Brain microvascular endothelial cell (primary cell): ENCODE results near the gene OR10G4.

ENCODE experiments used
- DNase-seq: peaks from one replicate; pipeline ENCODE4 v3.0.0-alpha.2; 2020
- H3K27ac ChIP-seq: fragments of 250-450 bp; sonication (Bioruptor Pico); 2 replicates; pipeline ENCODE4 v1.5.1; 2020; ENCODE audit warnings: mild to moderate bottlenecking, moderate library complexity
- H3K27me3 ChIP-seq: fragments of 250-450 bp; sonication (Bioruptor Pico); replicated peaks from 2 replicates; pipeline ENCODE4 v1.5.1; 2020; ENCODE audit warnings: mild to moderate bottlenecking
- H3K36me3 ChIP-seq: fragments of 250-450 bp; sonication (Bioruptor Pico); replicated peaks from 2 replicates; pipeline ENCODE4 v1.5.1; 2020; ENCODE audit warnings: mild to moderate bottlenecking
- H3K4me3 ChIP-seq: 2 replicates; pipeline ENCODE4 v1.5.1; 2011; ENCODE audit warnings: low read depth, mild to moderate bottlenecking, control low read depth, low read length, moderate library complexity
- in situ Hi-C: cut with HindIII; loops from 2 replicates; pipeline ENCODE4 v1.10.0; 2017; ENCODE audit warnings: low sequenced_read_pairs, low pct_ligation_motif_present
- TF ChIP-seq, protein P1 (sequence below): IDR thresholded peaks from 2 replicates; pipeline ENCODE4 v1.5.1; 2011; ENCODE audit warnings: low read depth, mild to moderate bottlenecking, moderate library complexity, low read length, control low read depth, inconsistent platforms; ENCODE audit errors: missing control alignments

The OR10G4 gene

DNA sequence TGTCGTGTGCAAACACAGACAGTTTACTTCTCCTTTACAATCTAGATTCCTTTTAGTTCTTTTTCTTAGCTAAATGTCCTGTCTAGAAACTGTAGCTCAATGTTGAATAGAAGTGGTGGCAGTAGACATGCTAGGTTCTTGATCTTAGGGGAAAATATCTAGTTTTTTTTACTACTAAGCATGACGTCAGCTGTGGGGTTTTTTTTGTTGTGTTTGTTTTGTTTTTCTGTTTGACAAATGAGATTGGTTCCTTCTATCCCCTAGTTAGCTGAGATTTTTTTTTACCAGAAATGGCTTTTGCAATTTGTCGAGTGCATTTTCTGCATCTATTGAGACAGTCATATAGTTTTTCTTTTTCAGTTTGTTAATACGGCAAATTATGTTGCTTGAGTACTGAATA lies 30.6 kb downstream of the OR10G4 start:
- no peak for DNase-seq
- TF ChIP-seq, protein P1, sequence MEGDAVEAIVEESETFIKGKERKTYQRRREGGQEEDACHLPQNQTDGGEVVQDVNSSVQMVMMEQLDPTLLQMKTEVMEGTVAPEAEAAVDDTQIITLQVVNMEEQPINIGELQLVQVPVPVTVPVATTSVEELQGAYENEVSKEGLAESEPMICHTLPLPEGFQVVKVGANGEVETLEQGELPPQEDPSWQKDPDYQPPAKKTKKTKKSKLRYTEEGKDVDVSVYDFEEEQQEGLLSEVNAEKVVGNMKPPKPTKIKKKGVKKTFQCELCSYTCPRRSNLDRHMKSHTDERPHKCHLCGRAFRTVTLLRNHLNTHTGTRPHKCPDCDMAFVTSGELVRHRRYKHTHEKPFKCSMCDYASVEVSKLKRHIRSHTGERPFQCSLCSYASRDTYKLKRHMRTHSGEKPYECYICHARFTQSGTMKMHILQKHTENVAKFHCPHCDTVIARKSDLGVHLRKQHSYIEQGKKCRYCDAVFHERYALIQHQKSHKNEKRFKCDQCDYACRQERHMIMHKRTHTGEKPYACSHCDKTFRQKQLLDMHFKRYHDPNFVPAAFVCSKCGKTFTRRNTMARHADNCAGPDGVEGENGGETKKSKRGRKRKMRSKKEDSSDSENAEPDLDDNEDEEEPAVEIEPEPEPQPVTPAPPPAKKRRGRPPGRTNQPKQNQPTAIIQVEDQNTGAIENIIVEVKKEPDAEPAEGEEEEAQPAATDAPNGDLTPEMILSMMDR: no peak
- no peak overlapping the region for H3K27ac ChIP-seq
- in situ Hi-C loops: no loop called here
- H3K27me3 ChIP-seq: no peaks in the 10 kb centered on the region
- no peaks in the 10 kb centered on the region for H3K36me3 ChIP-seq
- no peak overlapping the region for H3K4me3 ChIP-seq

DNA sequence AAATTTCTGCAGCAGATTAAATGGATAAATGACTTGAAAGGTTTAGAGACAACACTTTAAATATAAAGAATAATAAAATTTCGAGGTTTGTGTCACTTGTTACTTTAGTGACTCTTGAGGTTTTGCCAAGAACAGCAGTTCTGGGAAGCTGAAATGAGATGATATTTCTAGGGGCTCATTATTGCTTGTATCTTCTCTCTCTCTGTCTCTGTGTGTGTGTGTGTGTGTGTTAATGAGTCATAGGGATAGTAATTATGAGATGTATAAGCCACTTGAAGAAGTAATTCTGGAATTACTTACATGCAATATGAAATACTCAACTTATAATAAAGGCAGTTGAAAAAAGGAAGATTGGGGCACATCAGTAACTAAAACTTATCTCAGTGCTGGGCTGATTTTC lies 38.0 kb downstream of the OR10G4 start:
- TF ChIP-seq, protein P1: no peak
- in situ Hi-C loops: no loop called here
- no peaks in the 10 kb centered on the region for H3K36me3 ChIP-seq
- H3K27ac ChIP-seq: no peak overlapping the region
- no peak for DNase-seq
- no peak overlapping the region for H3K4me3 ChIP-seq
- H3K27me3 ChIP-seq: no peaks in the 10 kb centered on the region

DNA sequence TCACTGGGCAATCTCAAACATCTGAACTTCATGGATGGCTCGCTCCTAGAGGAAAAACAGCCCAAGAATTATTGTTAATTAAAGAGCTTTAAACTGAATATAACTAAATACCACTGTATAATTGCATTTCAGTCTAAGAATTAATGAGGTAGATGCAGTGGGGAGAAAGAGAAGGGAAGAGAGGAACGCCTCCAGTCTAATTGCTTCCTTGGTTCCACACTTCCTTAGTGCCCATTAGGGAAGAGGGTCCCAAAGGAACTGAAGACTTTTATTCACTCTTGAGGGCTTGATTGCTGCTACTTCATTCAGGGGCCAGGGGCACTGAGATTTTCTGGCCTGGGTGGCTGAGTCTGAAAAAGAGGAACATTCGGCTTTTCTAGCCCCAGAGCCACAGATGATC lies 40.2 kb downstream of the OR10G4 start:
- in situ Hi-C loops: no loop called here
- no peak overlapping the region for H3K27ac ChIP-seq
- no peak for DNase-seq

More for the DNA sequence above, 40.2 kb downstream of the OR10G4 start:
- Histone ChIP-seq H3K36me3 (no peaks in the 10 kb centered on the region), H3K4me3 (no peak overlapping the region), H3K27me3 (no peaks in the 10 kb centered on the region)
- TF ChIP-seq, protein P1: no peak
